Neural cell (in vitro differentiated cells): ENCODE measurements around the gene TTYH3.

Source experiments
- EP300 ChIP-seq: fragments of 450-650 bp; conservative IDR thresholded peaks from 2 replicates; pipeline ENCODE4 v1.6.1; 2014; ENCODE audit warnings: antibody characterized with exemption, mild to moderate bottlenecking, moderate library complexity; ENCODE audit not compliant: poor library complexity, severe bottlenecking
- EZH2 ChIP-seq: fragments of 200-600, 300-800 bp; shearing (Covaris generic), sonication (generic); IDR thresholded peaks from 2 replicates; pipeline ENCODE4 v1.6.1; 2014; ENCODE audit warnings: antibody characterized with exemption, low read length, borderline replicate concordance, mild to moderate bottlenecking; ENCODE audit not compliant: insufficient read depth, poor library complexity, severe bottlenecking
- MXI1 ChIP-seq: fragments of 450-650 bp; conservative IDR thresholded peaks from 2 replicates; pipeline ENCODE4 v1.6.1; 2014; ENCODE audit warnings: antibody characterized with exemption, mild to moderate bottlenecking; ENCODE audit not compliant: poor library complexity, severe bottlenecking
- POLR2AphosphoS5 ChIP-seq: IDR thresholded peaks from 2 replicates; pipeline ENCODE4 v1.6.1; 2012
- RAD21 ChIP-seq: fragments of 450-650 bp; conservative IDR thresholded peaks from 2 replicates; pipeline ENCODE4 v1.6.1; 2014; ENCODE audit warnings: antibody characterized with exemption, mild to moderate bottlenecking, moderate library complexity
- TAF1 ChIP-seq: IDR thresholded peaks from 2 replicates; pipeline ENCODE4 v1.6.1; 2012; ENCODE audit warnings: low read depth
- TF ChIP-seq, protein P1 (sequence below): fragments of 450-650 bp; IDR thresholded peaks from 2 replicates; pipeline ENCODE4 v1.5.1; 2014; ENCODE audit warnings: antibody characterized with exemption, mild to moderate bottlenecking, moderate library complexity; ENCODE audit not compliant: poor library complexity, severe bottlenecking
- TF ChIP-seq, protein P2 (sequence below): IDR thresholded peaks from 2 replicates; pipeline ENCODE4 v1.6.1; 2012; ENCODE audit warnings: borderline replicate concordance

DNA sequence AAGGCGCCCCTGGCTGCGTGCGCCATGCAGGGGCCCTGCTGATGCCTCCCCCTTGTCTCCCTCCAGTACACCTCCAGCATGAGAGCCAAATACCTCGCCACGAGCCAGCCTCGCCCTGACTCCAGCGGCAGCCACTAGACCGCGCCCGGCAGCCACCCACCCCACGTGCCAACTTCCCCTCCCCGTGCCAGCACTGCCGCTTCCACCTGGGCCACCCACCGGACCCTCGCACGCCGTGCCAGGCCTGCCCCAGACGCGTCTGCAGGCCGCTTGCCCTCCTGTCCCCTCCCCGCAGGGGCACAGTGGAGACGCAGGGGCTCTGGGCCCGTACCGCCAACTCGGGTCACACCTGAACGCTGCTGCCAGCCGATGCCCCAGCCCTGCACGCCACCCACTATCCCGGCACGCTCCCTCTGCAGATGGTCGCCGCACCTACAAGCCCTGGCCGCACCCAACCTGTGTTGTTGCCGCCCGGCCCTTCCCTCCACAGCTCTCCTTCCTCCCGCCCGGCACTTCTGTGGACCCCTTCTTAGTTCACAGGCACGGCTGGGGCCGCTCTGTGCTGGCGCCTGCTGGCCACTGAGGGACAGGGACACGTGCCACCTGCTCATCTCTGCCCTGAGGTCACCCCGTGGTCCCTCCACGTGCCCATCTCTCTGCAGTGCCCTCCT is 30.0 kb downstream of the TTYH3 start:
- TF ChIP-seq, protein P1, sequence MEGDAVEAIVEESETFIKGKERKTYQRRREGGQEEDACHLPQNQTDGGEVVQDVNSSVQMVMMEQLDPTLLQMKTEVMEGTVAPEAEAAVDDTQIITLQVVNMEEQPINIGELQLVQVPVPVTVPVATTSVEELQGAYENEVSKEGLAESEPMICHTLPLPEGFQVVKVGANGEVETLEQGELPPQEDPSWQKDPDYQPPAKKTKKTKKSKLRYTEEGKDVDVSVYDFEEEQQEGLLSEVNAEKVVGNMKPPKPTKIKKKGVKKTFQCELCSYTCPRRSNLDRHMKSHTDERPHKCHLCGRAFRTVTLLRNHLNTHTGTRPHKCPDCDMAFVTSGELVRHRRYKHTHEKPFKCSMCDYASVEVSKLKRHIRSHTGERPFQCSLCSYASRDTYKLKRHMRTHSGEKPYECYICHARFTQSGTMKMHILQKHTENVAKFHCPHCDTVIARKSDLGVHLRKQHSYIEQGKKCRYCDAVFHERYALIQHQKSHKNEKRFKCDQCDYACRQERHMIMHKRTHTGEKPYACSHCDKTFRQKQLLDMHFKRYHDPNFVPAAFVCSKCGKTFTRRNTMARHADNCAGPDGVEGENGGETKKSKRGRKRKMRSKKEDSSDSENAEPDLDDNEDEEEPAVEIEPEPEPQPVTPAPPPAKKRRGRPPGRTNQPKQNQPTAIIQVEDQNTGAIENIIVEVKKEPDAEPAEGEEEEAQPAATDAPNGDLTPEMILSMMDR: no peak
- TF ChIP-seq POLR2AphosphoS5 (no peak), RAD21 (no peak), EZH2 (no peak), EP300 (no peak), TAF1 (no peak), MXI1 (no peak)
- TF ChIP-seq, protein P2, sequence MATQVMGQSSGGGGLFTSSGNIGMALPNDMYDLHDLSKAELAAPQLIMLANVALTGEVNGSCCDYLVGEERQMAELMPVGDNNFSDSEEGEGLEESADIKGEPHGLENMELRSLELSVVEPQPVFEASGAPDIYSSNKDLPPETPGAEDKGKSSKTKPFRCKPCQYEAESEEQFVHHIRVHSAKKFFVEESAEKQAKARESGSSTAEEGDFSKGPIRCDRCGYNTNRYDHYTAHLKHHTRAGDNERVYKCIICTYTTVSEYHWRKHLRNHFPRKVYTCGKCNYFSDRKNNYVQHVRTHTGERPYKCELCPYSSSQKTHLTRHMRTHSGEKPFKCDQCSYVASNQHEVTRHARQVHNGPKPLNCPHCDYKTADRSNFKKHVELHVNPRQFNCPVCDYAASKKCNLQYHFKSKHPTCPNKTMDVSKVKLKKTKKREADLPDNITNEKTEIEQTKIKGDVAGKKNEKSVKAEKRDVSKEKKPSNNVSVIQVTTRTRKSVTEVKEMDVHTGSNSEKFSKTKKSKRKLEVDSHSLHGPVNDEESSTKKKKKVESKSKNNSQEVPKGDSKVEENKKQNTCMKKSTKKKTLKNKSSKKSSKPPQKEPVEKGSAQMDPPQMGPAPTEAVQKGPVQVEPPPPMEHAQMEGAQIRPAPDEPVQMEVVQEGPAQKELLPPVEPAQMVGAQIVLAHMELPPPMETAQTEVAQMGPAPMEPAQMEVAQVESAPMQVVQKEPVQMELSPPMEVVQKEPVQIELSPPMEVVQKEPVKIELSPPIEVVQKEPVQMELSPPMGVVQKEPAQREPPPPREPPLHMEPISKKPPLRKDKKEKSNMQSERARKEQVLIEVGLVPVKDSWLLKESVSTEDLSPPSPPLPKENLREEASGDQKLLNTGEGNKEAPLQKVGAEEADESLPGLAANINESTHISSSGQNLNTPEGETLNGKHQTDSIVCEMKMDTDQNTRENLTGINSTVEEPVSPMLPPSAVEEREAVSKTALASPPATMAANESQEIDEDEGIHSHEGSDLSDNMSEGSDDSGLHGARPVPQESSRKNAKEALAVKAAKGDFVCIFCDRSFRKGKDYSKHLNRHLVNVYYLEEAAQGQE: no peak
